HEK293 (cell line): ENCODE measurements around the gene UACA.

Experiments used
- CTCF ChIA-PET: fragments of 350-600 bp; formaldehyde crosslinking; extraction: SDS; loops from one replicate; lab custom pipeline; 2021; ENCODE audit warnings: antibody characterized with exemption; lab: Yijun Ruan, JAX
- POLR2A ChIA-PET: fragments of 300-600 bp; formaldehyde crosslinking; extraction: SDS; loops from one replicate; lab custom pipeline; 2020; ENCODE audit warnings: antibody characterized with exemption, inconsistent platforms; lab: Yijun Ruan, JAX
- H3K27ac ChIP-seq: fragments of 200-500 bp; sonication (Bioruptor generic); 2 replicates; pipeline ENCODE4 v1.5.1; 2014; ENCODE audit warnings: low read depth, low read length, control low read depth, inconsistent platforms; ENCODE audit errors: extremely low read depth
- H3K36me3 ChIP-seq, 2 experiments: fragments of 200-500 bp in 1 of 2; sonication (Bioruptor generic) in 1 of 2; 1 replicate in 1 of 2; 2 replicates in 1 of 2; pipeline ENCODE4 v1.5.1; 2014 to 2017; ENCODE audit warnings: inconsistent platforms in 2 of 2, low read length in 2 of 2; ENCODE audit not compliant: control insufficient read depth in 2 of 2, insufficient read depth in 1 of 2
- H3K4me1 ChIP-seq: fragments of 200-500 bp; sonication (Bioruptor generic); 2 replicates; pipeline ENCODE4 v1.5.1; 2014; ENCODE audit warnings: mild to moderate bottlenecking, low read length, inconsistent platforms; ENCODE audit not compliant: control insufficient read depth, insufficient read depth
- H3K4me3 ChIP-seq: 2 replicates; pipeline ENCODE4 v1.5.1; 2011; ENCODE audit warnings: low read depth, mild to moderate bottlenecking, control low read depth, low read length, moderate library complexity
- H3K9me3 ChIP-seq: fragments of 200-500 bp; sonication (Bioruptor generic); 2 replicates; pipeline ENCODE4 v1.5.1; 2014; ENCODE audit warnings: low read depth, low read length, inconsistent platforms; ENCODE audit not compliant: control insufficient read depth, insufficient read depth
- HOXA7 ChIP-seq: sonication (generic); formaldehyde crosslinking; IDR thresholded peaks from 2 replicates; pipeline ENCODE4 v1.8.1; 2022; ENCODE audit warnings: missing genetic modification reagents, borderline replicate concordance
- MEIS1 ChIP-seq: sonication (generic); formaldehyde crosslinking; IDR thresholded peaks from 2 replicates; pipeline ENCODE4 v1.8.1; 2022; ENCODE audit warnings: missing genetic modification reagents, mild to moderate bottlenecking, borderline replicate concordance
- OSR2 ChIP-seq: fragments of 450-650 bp; formaldehyde crosslinking; IDR thresholded peaks from 2 replicates; pipeline ENCODE4 v1.5.1; 2016; ENCODE audit warnings: missing biosample characterization, missing genetic modification characterization
- SCRT2 ChIP-seq: fragments of 450-650 bp; formaldehyde crosslinking; IDR thresholded peaks from 2 replicates; pipeline ENCODE4 v1.5.1; 2016; ENCODE audit warnings: missing biosample characterization, missing genetic modification characterization
- SP2 ChIP-seq: fragments of 450-650 bp; formaldehyde crosslinking; IDR thresholded peaks from 2 replicates; pipeline ENCODE4 v1.5.1; 2016; ENCODE audit warnings: missing biosample characterization, missing genetic modification characterization
- ZBTB1 ChIP-seq: fragments of 450-650 bp; formaldehyde crosslinking; IDR thresholded peaks from 2 replicates; pipeline ENCODE4 v1.5.1; 2016; ENCODE audit warnings: missing biosample characterization, missing genetic modification characterization
- ZBTB17 ChIP-seq: fragments of 450-650 bp; formaldehyde crosslinking; IDR thresholded peaks from 2 replicates; pipeline ENCODE4 v1.5.1; 2016; ENCODE audit warnings: missing biosample characterization, missing genetic modification characterization
- ZFP37 ChIP-seq: fragments of 450-650 bp; formaldehyde crosslinking; IDR thresholded peaks from 2 replicates; pipeline ENCODE4 v1.5.1; 2016; ENCODE audit warnings: missing biosample characterization, missing genetic modification characterization
- ZNF16 ChIP-seq: fragments of 450-650 bp; formaldehyde crosslinking; IDR thresholded peaks from 2 replicates; pipeline ENCODE4 v1.5.1; 2016; ENCODE audit warnings: low read depth, missing biosample characterization, missing genetic modification characterization
- ZNF184 ChIP-seq: fragments of 450-650 bp; IDR thresholded peaks from 2 replicates; pipeline ENCODE4 v1.5.1; 2018; ENCODE audit warnings: missing biosample characterization, mild to moderate bottlenecking, missing genetic modification characterization
- ZNF2 ChIP-seq: fragments of 450-650 bp; formaldehyde crosslinking; IDR thresholded peaks from 2 replicates; pipeline ENCODE4 v1.5.1; 2016; ENCODE audit warnings: missing biosample characterization, missing genetic modification characterization
- ZNF280C ChIP-seq: fragments of 450-650 bp; formaldehyde crosslinking; IDR thresholded peaks from 2 replicates; pipeline ENCODE4 v1.5.1; 2016; ENCODE audit warnings: missing biosample characterization, missing genetic modification characterization
- ZNF292 ChIP-seq: fragments of 450-650 bp; formaldehyde crosslinking; IDR thresholded peaks from 2 replicates; pipeline ENCODE4 v1.5.1; 2016; ENCODE audit warnings: low read depth, missing biosample characterization, missing genetic modification characterization, borderline replicate concordance
- ZNF354C ChIP-seq: fragments of 450-650 bp; formaldehyde crosslinking; IDR thresholded peaks from 2 replicates; pipeline ENCODE4 v1.5.1; 2016; ENCODE audit warnings: missing biosample characterization, missing genetic modification characterization, low read depth, borderline replicate concordance
- ZNF394 ChIP-seq: fragments of 450-650 bp; formaldehyde crosslinking; IDR thresholded peaks from 2 replicates; pipeline ENCODE4 v1.5.1; 2016; ENCODE audit warnings: missing biosample characterization, missing genetic modification characterization, mild to moderate bottlenecking, moderate library complexity, borderline replicate concordance
- ZNF518A ChIP-seq: fragments of 450-650 bp; formaldehyde crosslinking; conservative IDR thresholded peaks from 2 replicates; pipeline ENCODE4 v1.5.1; 2016; ENCODE audit warnings: low read depth, missing biosample characterization, missing genetic modification characterization
- ZNF580 ChIP-seq: fragments of 450-650 bp; formaldehyde crosslinking; IDR thresholded peaks from 2 replicates; pipeline ENCODE4 v1.5.1; 2016; ENCODE audit warnings: missing biosample characterization, missing genetic modification characterization
- ZNF658 ChIP-seq: fragments of 450-650 bp; formaldehyde crosslinking; IDR thresholded peaks from 2 replicates; pipeline ENCODE4; 2016; ENCODE audit warnings: missing biosample characterization, missing genetic modification characterization
- ZNF692 ChIP-seq: fragments of 450-650 bp; formaldehyde crosslinking; IDR thresholded peaks from 2 replicates; pipeline ENCODE4 v1.5.1; 2016; ENCODE audit warnings: missing biosample characterization, missing genetic modification characterization
- ZNF830 ChIP-seq: fragments of 450-650 bp; IDR thresholded peaks from 2 replicates; pipeline ENCODE4 v1.5.0; 2018; ENCODE audit warnings: missing biosample characterization, missing genetic modification characterization, low read depth, mild to moderate bottlenecking, moderate library complexity
- ZSCAN30 ChIP-seq: fragments of 450-650 bp; IDR thresholded peaks from 2 replicates; pipeline ENCODE4 v1.5.1; 2018; ENCODE audit warnings: missing biosample characterization, mild to moderate bottlenecking, missing genetic modification characterization, moderate library complexity

UACA gene

GRCh38 chr15:70783610-70784022 is 20.3 kb upstream of the UACA start (continued):
- no peak for TF ChIP-seq ZNF354C (tag by site-specific recombination)
- TF ChIP-seq ZNF184 (tag by site-specific recombination), result 0 out of 2 replicates have a peak, but pooled peaks have one; percentile 21
- no peak for TF ChIP-seq ZNF580
- no peak for TF ChIP-seq ZNF292 (tag by site-specific recombination)
- TF ChIP-seq ZBTB17 (tag by site-specific recombination), result peak; percentile 42
- TF ChIP-seq ZBTB1, result no peak
- no peak for TF ChIP-seq ZFP37
- TF ChIP-seq HOXA7, result no peak
- TF ChIP-seq ZNF518A (tag by site-specific recombination), result no peak
- TF ChIP-seq SP2 (tag by site-specific recombination), result no peak
- TF ChIP-seq ZNF16 (tag by site-specific recombination), result no peak
- TF ChIP-seq ZNF692 (tag by site-specific recombination), result no peak
- no peak for TF ChIP-seq ZNF280C (tag by site-specific recombination)
- peak; percentile 49; the same call in 1 of the 2 replicates for TF ChIP-seq ZNF394 (tag by site-specific recombination)

GRCh38 chr15:70783041-70783440 is 19.7 kb upstream of the UACA start:
- TF ChIP-seq OSR2 (no peak), ZNF2 (tag by site-specific recombination) (no peak), ZNF692 (tag by site-specific recombination) (no peak), SCRT2 (tag by site-specific recombination) (no peak), ZNF658 (tag by site-specific recombination) (no peak), ZNF830 (no peak), ZSCAN30 (tag by site-specific recombination) (no peak), MEIS1 (no peak)
- Histone ChIP-seq H3K4me1 (peaks cover 4% of the 10 kb centered on the region), H3K27ac (no peak overlapping the region), H3K4me3 (no peak overlapping the region), H3K36me3 (no peaks in the 10 kb centered on the region), H3K9me3 (no peaks in the 10 kb centered on the region)
- CTCF ChIA-PET, result interaction anchor here (1.0 to 1.7 kb wide), 2 partner anchors 16 to 29 kb away, joined by 3 to 6 read pairs; no protein-coding TSS in a partner anchor
- POLR2A ChIA-PET, result no interaction called here
